Immature natural killer cell (primary cell): Measurements from ENCODE around the gene CTPS2. TPM values are rescaled to one million over a fixed set of nuclear protein-coding genes. Genes with fewer than 3 reads are reported as not detected.
"Not testable (repeated sequence)": the region's sequence is repeated elsewhere in the genome, so short reads cannot be mapped to it uniquely, and the experiment has no call there.

Experiments used
- DNase-seq, 3 donors: peaks; one replicate each; pipeline ENCODE4 v3.0.0; 2022; ENCODE audit warnings: mixed read lengths in 1 of 3
- H3K27ac Mint-ChIP-seq, 6 donors: one replicate each; pipeline ENCODE4 v1.8.0; 2020; ENCODE audit warnings: mixed read lengths in 6 of 6, mild to moderate bottlenecking in 5 of 6, inconsistent platforms in 4 of 6, moderate library complexity in 3 of 6
- H3K27me3 Mint-ChIP-seq, 3 donors: one replicate each; pipeline ENCODE4 v1.8.0; 2020 to 2021; ENCODE audit warnings: low read depth in 3 of 3, mild to moderate bottlenecking in 3 of 3, mixed read lengths in 3 of 3, moderate library complexity in 3 of 3, inconsistent platforms in 1 of 3
- H3K36me3 Mint-ChIP-seq, 3 donors: one replicate each; pipeline ENCODE4 v1.8.0; 2020; ENCODE audit warnings: mixed read lengths in 3 of 3, inconsistent platforms in 2 of 3, mild to moderate bottlenecking in 2 of 3
- H3K4me1 Mint-ChIP-seq, 2 donors: one replicate each; pipeline ENCODE4 v1.8.0; 2020; ENCODE audit warnings: inconsistent platforms in 2 of 2, mild to moderate bottlenecking in 2 of 2, mixed read lengths in 2 of 2, moderate library complexity in 1 of 2
- H3K4me3 Mint-ChIP-seq, 5 donors: one replicate each; pipeline ENCODE4 v1.8.0; 2020; ENCODE audit warnings: mild to moderate bottlenecking in 5 of 5, mixed read lengths in 5 of 5, inconsistent platforms in 3 of 5, moderate library complexity in 3 of 5
- H3K9me3 Mint-ChIP-seq, 6 donors: one replicate each; pipeline ENCODE4 v1.8.0; 2020; ENCODE audit warnings: mild to moderate bottlenecking in 6 of 6, mixed read lengths in 6 of 6, inconsistent platforms in 4 of 6, moderate library complexity in 3 of 6
- polyA plus RNA-seq, 3 donors: library from polyadenylated mRNA; unstranded; fragments of 300-500 nt; fragmentation: Illumina TruSeq; gene quantifications; one replicate each; pipeline ENCODE4 v1.2.3, GENCODE V29; 2021

Gene CTPS2
- polyA plus RNA-seq, 3 donors from 2014 or later = 1.1 to 5.7 (median 4.5) TPM

DNA sequence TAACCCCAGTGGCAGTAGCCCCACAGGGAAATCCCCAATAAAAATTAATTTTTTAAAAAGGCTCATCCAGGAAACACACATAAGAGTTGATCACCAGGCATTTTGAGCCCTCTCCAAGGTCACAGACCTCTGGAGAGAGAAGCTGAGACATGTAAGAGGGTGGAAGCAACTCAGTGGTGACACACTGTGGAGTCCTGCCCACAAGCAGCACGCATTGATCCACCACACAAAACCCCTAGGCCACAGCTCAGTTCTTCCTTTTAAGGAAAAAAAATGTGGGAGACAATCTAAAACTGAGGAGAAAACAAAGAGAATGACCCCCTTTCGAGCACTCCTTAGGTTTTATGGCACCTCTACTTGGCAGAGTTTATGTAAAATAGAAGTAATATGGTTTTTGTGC is 134.3 kb downstream of the CTPS2 start:
- no peak overlapping the region for H3K4me3 Mint-ChIP-seq
- no peak for DNase-seq
- peaks cover 0 to 12% (median 2%) of the 10 kb centered on the region in 3 donors for H3K27me3 Mint-ChIP-seq
- H3K4me1 Mint-ChIP-seq = no peaks in the 10 kb centered on the region
- H3K27ac Mint-ChIP-seq = no peak overlapping the region
- H3K36me3 Mint-ChIP-seq = no peaks in the 10 kb centered on the region
- peaks cover 0 to 4% (median 0%) of the 10 kb centered on the region in 6 donors for H3K9me3 Mint-ChIP-seq

DNA sequence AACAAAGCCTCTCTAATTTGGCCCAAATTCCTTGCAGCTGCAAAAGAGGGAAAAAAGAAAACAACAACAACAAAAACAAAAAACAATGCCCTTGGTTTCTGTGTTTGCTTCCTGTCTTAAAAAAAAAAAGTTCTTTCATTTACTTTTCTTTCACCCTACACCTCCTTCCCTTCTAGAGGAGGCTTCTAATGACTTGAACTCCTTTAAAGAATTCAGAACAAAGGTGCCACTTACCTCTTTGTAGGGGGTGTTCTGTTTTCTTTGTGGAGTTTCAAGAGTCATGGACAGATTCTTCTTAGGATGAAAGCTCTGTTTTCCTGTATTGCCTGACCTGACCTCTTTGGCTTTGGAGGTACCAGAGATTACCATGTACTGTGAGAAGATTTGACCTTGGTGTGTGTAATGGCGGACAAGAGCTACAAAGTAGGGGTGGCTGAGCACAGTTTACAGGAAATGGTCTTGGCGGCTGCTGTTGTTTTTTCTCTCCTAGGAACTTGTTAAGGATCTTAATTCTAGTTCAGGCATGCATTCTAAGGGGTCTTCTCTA is 134.9 kb downstream of the CTPS2 start:
- H3K27ac Mint-ChIP-seq = no peak overlapping the region
- no peak for DNase-seq
- H3K9me3 Mint-ChIP-seq = peaks cover 0 to 4% (median 0%) of the 10 kb centered on the region in 6 donors
- no peaks in the 10 kb centered on the region for H3K4me1 Mint-ChIP-seq
- H3K27me3 Mint-ChIP-seq = peaks cover 0 to 12% (median 2%) of the 10 kb centered on the region in 3 donors
- no peaks in the 10 kb centered on the region for H3K36me3 Mint-ChIP-seq
- H3K4me3 Mint-ChIP-seq = no peak overlapping the region

DNA sequence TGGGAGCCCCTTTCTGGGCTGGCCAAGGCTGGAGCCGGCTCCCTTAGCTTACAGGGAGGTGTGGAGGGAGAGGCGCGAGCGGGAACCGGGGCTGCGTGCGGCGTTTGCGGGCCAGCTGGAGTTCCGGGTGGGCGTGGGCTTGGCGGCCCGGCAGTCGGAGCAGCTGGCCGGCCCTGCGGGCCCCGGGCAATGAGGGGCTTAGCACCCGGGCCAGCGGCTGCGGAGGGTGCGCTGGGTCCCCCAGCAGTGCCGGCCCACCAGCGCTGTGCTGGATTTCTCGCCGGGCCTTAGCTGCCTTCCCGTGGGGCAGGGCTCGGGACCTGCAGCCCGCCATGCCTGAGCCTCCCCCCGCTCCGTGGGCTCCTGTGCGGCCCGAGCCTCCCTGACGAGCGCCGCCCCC is 137.1 kb downstream of the CTPS2 start:
- not testable (repeated sequence) for H3K4me3 Mint-ChIP-seq, H3K27ac Mint-ChIP-seq, H3K36me3 Mint-ChIP-seq, DNase-seq, H3K9me3 Mint-ChIP-seq, H3K4me1 Mint-ChIP-seq
- peaks cover 0 to 13% (median 2%) of the 10 kb centered on the region in 3 donors for H3K27me3 Mint-ChIP-seq

DNA sequence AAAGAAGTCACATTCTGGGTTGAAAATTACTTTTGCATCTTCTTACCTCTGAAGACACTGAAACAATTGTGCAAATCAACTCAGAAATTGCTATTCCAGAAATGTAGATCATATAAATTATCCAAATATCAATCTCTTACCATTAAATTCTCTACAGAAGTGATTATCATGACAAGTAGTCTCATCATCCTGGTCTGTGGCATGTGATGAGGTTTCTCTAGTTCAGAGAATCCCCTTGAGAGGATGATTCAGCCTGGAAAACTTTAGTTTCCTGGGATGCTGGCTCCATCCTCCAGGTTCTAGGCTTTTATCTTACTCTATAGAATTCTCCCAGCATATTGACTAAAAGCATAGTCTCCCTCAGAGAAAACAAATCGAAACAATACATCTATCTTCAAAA is 138.7 kb downstream of the CTPS2 start:
- DNase-seq = no peak
- no peak overlapping the region for H3K4me3 Mint-ChIP-seq
- no peaks in the 10 kb centered on the region for H3K4me1 Mint-ChIP-seq
- peaks cover 1 to 11% (median 2%) of the 10 kb centered on the region in 3 donors for H3K27me3 Mint-ChIP-seq
- H3K36me3 Mint-ChIP-seq = no peaks in the 10 kb centered on the region
- H3K27ac Mint-ChIP-seq = no peak overlapping the region
- H3K9me3 Mint-ChIP-seq = no peaks in the 10 kb centered on the region

DNA sequence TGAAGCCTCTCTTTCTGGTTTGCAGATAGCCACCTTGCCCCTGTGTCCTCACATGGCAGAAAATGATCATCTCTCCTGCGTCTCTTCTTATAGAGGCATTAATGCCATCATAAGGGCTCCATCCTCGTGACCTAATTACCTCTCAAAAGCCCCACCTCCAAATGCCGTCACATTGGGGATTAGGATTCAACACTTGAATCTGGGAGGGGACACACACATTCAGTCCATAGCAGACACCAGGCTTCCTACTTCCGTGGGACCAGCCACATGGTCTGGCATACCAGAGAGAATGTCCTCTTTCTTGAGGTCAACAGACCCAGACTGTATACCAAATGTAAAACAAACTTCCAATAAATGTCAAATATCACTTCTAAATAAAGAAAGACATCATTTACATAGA is 144.8 kb downstream of the CTPS2 start:
- Mint-ChIP-seq H3K9me3 (no peaks in the 10 kb centered on the region), H3K27me3 (peaks cover 1 to 4% (median 3%) of the 10 kb centered on the region in 3 donors), H3K4me3 (no peak overlapping the region), H3K4me1 (no peaks in the 10 kb centered on the region), H3K36me3 (no peaks in the 10 kb centered on the region), H3K27ac (no peak overlapping the region)
- DNase-seq = no peak

GRCh38 chrX:16566571-16566970 is 145.9 kb downstream of the CTPS2 start:
- Mint-ChIP-seq H3K27me3 (peaks cover 1 to 5% (median 3%) of the 10 kb centered on the region in 3 donors), H3K27ac (no peak overlapping the region), H3K36me3 (no peaks in the 10 kb centered on the region), H3K9me3 (no peaks in the 10 kb centered on the region), H3K4me1 (no peaks in the 10 kb centered on the region), H3K4me3 (no peak overlapping the region)
- DNase-seq = no peak

GRCh38 chrX:16560173-16560572 is 152.3 kb downstream of the CTPS2 start:
- Mint-ChIP-seq H3K36me3 (no peaks in the 10 kb centered on the region), H3K27ac (no peak overlapping the region), H3K4me3 (no peak overlapping the region), H3K27me3 (peaks cover 0 to 14% (median 2%) of the 10 kb centered on the region in 3 donors), H3K9me3 (no peaks in the 10 kb centered on the region), H3K4me1 (no peaks in the 10 kb centered on the region)
- no peak for DNase-seq

GRCh38 chrX:16559206-16559619 is 153.3 kb downstream of the CTPS2 start:
- peaks cover 0 to 13% (median 2%) of the 10 kb centered on the region in 3 donors for H3K27me3 Mint-ChIP-seq
- H3K4me3 Mint-ChIP-seq = no peak overlapping the region
- peaks cover 0 to 2% (median 0%) of the 10 kb centered on the region in 6 donors for H3K9me3 Mint-ChIP-seq
- DNase-seq = no peak
- H3K27ac Mint-ChIP-seq = no peak overlapping the region
- no peaks in the 10 kb centered on the region for H3K36me3 Mint-ChIP-seq
- no peaks in the 10 kb centered on the region for H3K4me1 Mint-ChIP-seq

DNA sequence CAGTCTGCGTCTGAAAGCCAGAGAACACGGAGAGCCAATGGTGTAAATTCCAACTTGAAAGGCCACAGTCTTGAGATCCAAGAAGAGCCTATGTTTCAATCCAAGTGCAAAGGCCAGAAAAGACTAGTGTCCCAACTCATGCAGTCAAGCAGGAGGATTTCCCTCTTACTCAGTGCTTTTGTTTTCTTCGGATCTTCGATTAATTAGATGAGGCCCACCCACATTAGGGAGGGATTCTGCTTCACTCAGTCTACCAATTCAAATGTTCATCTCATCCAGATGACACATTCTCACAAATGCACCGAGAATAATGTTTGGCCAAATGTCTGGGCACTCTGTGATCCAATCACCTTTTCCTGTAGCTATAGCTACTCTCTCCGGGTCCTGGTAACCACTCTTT is 154.0 kb downstream of the CTPS2 start:
- no peaks in the 10 kb centered on the region for H3K36me3 Mint-ChIP-seq
- DNase-seq = no peak
- H3K9me3 Mint-ChIP-seq = peaks cover 0 to 2% (median 0%) of the 10 kb centered on the region in 6 donors
- no peak overlapping the region for H3K4me3 Mint-ChIP-seq
- H3K4me1 Mint-ChIP-seq = no peaks in the 10 kb centered on the region
- no peak overlapping the region for H3K27ac Mint-ChIP-seq
- peaks cover 0 to 17% (median 2%) of the 10 kb centered on the region in 3 donors for H3K27me3 Mint-ChIP-seq

- no peak for DNase-seq
- no peak overlapping the region for H3K4me3 Mint-ChIP-seq
- H3K9me3 Mint-ChIP-seq = peaks cover 0 to 2% (median 0%) of the 10 kb centered on the region in 6 donors
- no peaks in the 10 kb centered on the region for H3K36me3 Mint-ChIP-seq
- peaks cover 0 to 15% (median 2%) of the 10 kb centered on the region in 3 donors for H3K27me3 Mint-ChIP-seq
- no peaks in the 10 kb centered on the region for H3K4me1 Mint-ChIP-seq
- H3K27ac Mint-ChIP-seq = no peak overlapping the region
Observed at GRCh38 chrX:16552546-16552945, 159.9 kb downstream of the CTPS2 start.

DNA sequence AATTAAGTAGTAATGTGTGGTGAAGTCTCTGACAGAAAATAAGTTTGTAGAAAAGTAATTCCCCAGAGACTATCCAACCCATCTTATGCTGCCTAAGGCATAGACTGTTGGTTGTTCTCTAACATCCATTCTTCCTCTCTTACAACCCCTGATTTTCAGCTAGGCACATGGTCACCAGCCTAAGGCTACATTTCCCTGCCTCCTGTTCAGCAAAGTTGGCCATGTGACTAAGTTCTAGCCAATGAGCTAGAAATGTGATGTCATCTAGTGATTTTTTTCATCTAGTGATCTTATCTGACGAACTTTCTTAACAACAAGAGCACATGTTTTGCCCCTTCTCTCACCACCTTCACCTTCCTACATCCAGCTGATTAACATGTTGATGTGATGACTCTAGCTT is 164.8 kb downstream of the CTPS2 start:
- no peaks in the 10 kb centered on the region for H3K4me1 Mint-ChIP-seq
- H3K36me3 Mint-ChIP-seq = no peaks in the 10 kb centered on the region
- DNase-seq = no peak
- H3K27me3 Mint-ChIP-seq = peaks cover 0 to 9% (median 1%) of the 10 kb centered on the region in 3 donors
- H3K9me3 Mint-ChIP-seq = no peaks in the 10 kb centered on the region
- H3K4me3 Mint-ChIP-seq = no peak overlapping the region
- no peak overlapping the region for H3K27ac Mint-ChIP-seq

- no peaks in the 10 kb centered on the region for H3K4me1 Mint-ChIP-seq
- no peak overlapping the region for H3K27ac Mint-ChIP-seq
Observed at GRCh38 chrX:16544969-16545368, 167.5 kb downstream of the CTPS2 start.

More at GRCh38 chrX:16544969-16545368, 167.5 kb downstream of the CTPS2 start:
- DNase-seq = no peak
- Mint-ChIP-seq H3K4me3 (no peak overlapping the region), H3K27me3 (peaks cover 0 to 10% (median 1%) of the 10 kb centered on the region in 3 donors), H3K36me3 (no peaks in the 10 kb centered on the region), H3K9me3 (no peaks in the 10 kb centered on the region)
